WTC11 (cell line): ENCODE data around the gene USP13. TPM values are rescaled to one million over a fixed set of nuclear protein-coding genes. Genes with fewer than 3 reads are reported as not detected.

Experiments used
- ATAC-seq: fragments of 200-7000 bp; cut with Tn5 transposase; 2 replicates; pipeline ENCODE4 v1.10.0; 2021; ENCODE audit warnings: mild to moderate bottlenecking, moderate library complexity
- CTCF ChIA-PET: fragments of 300-600 bp; sonication (Branson Sonifier 250); formaldehyde crosslinking; loops from one replicate; lab custom pipeline; 2021; ENCODE audit warnings: antibody characterized with exemption; lab: Charles Lee
- POLR2A ChIA-PET: fragments of 350-600 bp; sonication (Branson Sonifier 250); formaldehyde crosslinking; loops from one replicate; lab custom pipeline; 2021; ENCODE audit warnings: antibody characterized with exemption; lab: Charles Lee
- DNase-seq: peaks from one replicate; pipeline ENCODE4 v3.0.0; 2021; ENCODE audit warnings: low spot score
- H3K27ac Mint-ChIP-seq: 2 replicates; pipeline ENCODE4 v1.8.0; 2021; ENCODE audit warnings: mixed read lengths
- H3K27me3 Mint-ChIP-seq: 2 replicates; pipeline ENCODE4 v1.8.0; 2021; ENCODE audit warnings: low read depth, mild to moderate bottlenecking, moderate library complexity, mixed read lengths
- H3K36me3 Mint-ChIP-seq: 2 replicates; pipeline ENCODE4 v1.8.0; 2021; ENCODE audit warnings: mixed read lengths
- H3K4me1 Mint-ChIP-seq: 2 replicates; pipeline ENCODE4 v1.8.0; 2022; ENCODE audit warnings: mixed read lengths
- H3K4me3 Mint-ChIP-seq: 2 replicates; pipeline ENCODE4 v1.8.0; 2021; ENCODE audit warnings: mild to moderate bottlenecking, moderate library complexity, mixed read lengths
- H3K9me3 Mint-ChIP-seq: 2 replicates; pipeline ENCODE4 v1.8.0; 2021; ENCODE audit warnings: mixed read lengths
- ATF1 ChIP-seq: sonication (generic); formaldehyde crosslinking; IDR thresholded peaks from 2 replicates; pipeline ENCODE4 v1.8.1; 2023; ENCODE audit warnings: mild to moderate bottlenecking, moderate library complexity, missing genetic modification reagents
- HMGA2 ChIP-seq: fragments of 250-450 bp; sonication (Bioruptor Pico); IDR thresholded peaks from 2 replicates; pipeline ENCODE4 v1.4.0; 2021; ENCODE audit warnings: mild to moderate bottlenecking, moderate library complexity
- JAZF1 ChIP-seq: fragments of 250-450 bp; sonication (Bioruptor Pico); IDR thresholded peaks from 2 replicates; pipeline ENCODE4 v1.9.0; 2021; ENCODE audit warnings: moderate library complexity, mild to moderate bottlenecking, inconsistent platforms
- MXD4 ChIP-seq: fragments of 250-450 bp; sonication (Bioruptor Pico); IDR thresholded peaks from 2 replicates; pipeline ENCODE4 v1.8.0; 2021; ENCODE audit warnings: mild to moderate bottlenecking, moderate library complexity, borderline replicate concordance
- NFYB ChIP-seq: sonication (generic); formaldehyde crosslinking; conservative IDR thresholded peaks from 2 replicates; pipeline ENCODE4 v1.8.0; 2022; ENCODE audit warnings: low read depth, missing genetic modification reagents
- RELA ChIP-seq: sonication (generic); formaldehyde crosslinking; IDR thresholded peaks from 2 replicates; pipeline ENCODE4 v1.8.1; 2022; ENCODE audit warnings: missing genetic modification reagents, mild to moderate bottlenecking, borderline replicate concordance
- RORB ChIP-seq: fragments of 250-450 bp; sonication (Bioruptor Pico); IDR thresholded peaks from 2 replicates; pipeline ENCODE4 v1.9.0; 2021; ENCODE audit warnings: mild to moderate bottlenecking
- SMAD4 ChIP-seq: sonication (generic); formaldehyde crosslinking; IDR thresholded peaks from 2 replicates; pipeline ENCODE4 v1.8.0; 2022; ENCODE audit warnings: mild to moderate bottlenecking, missing genetic modification reagents
- SOX15 ChIP-seq: fragments of 250-450 bp; sonication (Bioruptor Pico); IDR thresholded peaks from 2 replicates; pipeline ENCODE4 v1.9.0; 2021; ENCODE audit warnings: mild to moderate bottlenecking
- TEAD1 ChIP-seq: sonication (generic); formaldehyde crosslinking; IDR thresholded peaks from 2 replicates; pipeline ENCODE4 v1.8.0; 2022; ENCODE audit warnings: mild to moderate bottlenecking, missing genetic modification reagents
- ZBTB21 ChIP-seq: sonication (generic); formaldehyde crosslinking; IDR thresholded peaks from 2 replicates; pipeline ENCODE4 v1.8.1; 2023; ENCODE audit warnings: mild to moderate bottlenecking, missing genetic modification reagents, borderline replicate concordance
- ZNF263 ChIP-seq: sonication (generic); formaldehyde crosslinking; IDR thresholded peaks from 2 replicates; pipeline ENCODE4 v1.8.1; 2022; ENCODE audit warnings: low read depth, mild to moderate bottlenecking, moderate library complexity, missing genetic modification reagents
- ZNF416 ChIP-seq: fragments of 250-450 bp; sonication (Bioruptor Pico); IDR thresholded peaks from 2 replicates; pipeline ENCODE4 v1.9.0; 2021; ENCODE audit warnings: mild to moderate bottlenecking, inconsistent platforms
- total RNA-seq: library from RNA; stranded (reverse); gene quantifications from 3 replicates; pipeline ENCODE4 v1.2.3, GENCODE V29; 2021
- TF ChIP-seq, protein P1 (sequence below): sonication (generic); formaldehyde crosslinking; IDR thresholded peaks from 2 replicates; pipeline ENCODE4 v1.8.0; 2023; ENCODE audit warnings: missing genetic modification reagents
- TF ChIP-seq, protein P2 (sequence below): sonication (generic); formaldehyde crosslinking; IDR thresholded peaks from 2 replicates; pipeline ENCODE4 v1.8.0; 2023; ENCODE audit warnings: mild to moderate bottlenecking, missing genetic modification reagents
- TF ChIP-seq, protein P3 (sequence below): sonication (generic); formaldehyde crosslinking; IDR thresholded peaks from 2 replicates; pipeline ENCODE4 v1.8.1; 2022; ENCODE audit warnings: mild to moderate bottlenecking, moderate library complexity, missing genetic modification reagents
- TF ChIP-seq, protein P4 (sequence below): fragments of 250-450 bp; sonication (Bioruptor Pico); IDR thresholded peaks from 2 replicates; pipeline ENCODE4 v1.9.0; 2021; ENCODE audit warnings: moderate library complexity, mild to moderate bottlenecking, inconsistent platforms, borderline replicate concordance
- TF ChIP-seq, protein P5 (sequence below): fragments of 250-450 bp; sonication (Bioruptor Pico); IDR thresholded peaks from 2 replicates; pipeline ENCODE4 v2.1.2; 2022; ENCODE audit warnings: mild to moderate bottlenecking, moderate library complexity
- TF ChIP-seq, protein P6 (sequence below): sonication (generic); formaldehyde crosslinking; conservative IDR thresholded peaks from 2 replicates; pipeline ENCODE4 v1.8.1; 2022; ENCODE audit warnings: mild to moderate bottlenecking, missing genetic modification reagents
- TF ChIP-seq, protein P7 (sequence below): sonication (generic); formaldehyde crosslinking; IDR thresholded peaks from 2 replicates; pipeline ENCODE4 v1.8.1; 2022; ENCODE audit warnings: mild to moderate bottlenecking, missing genetic modification reagents, moderate library complexity, borderline replicate concordance
- TF ChIP-seq, protein P8 (sequence below): sonication (generic); formaldehyde crosslinking; IDR thresholded peaks from 2 replicates; pipeline ENCODE4 v1.8.1; 2023; ENCODE audit warnings: mild to moderate bottlenecking, missing genetic modification reagents

The USP13 gene
- total RNA-seq, 1 experiment from 2014 or later = 26.8 TPM

DNA sequence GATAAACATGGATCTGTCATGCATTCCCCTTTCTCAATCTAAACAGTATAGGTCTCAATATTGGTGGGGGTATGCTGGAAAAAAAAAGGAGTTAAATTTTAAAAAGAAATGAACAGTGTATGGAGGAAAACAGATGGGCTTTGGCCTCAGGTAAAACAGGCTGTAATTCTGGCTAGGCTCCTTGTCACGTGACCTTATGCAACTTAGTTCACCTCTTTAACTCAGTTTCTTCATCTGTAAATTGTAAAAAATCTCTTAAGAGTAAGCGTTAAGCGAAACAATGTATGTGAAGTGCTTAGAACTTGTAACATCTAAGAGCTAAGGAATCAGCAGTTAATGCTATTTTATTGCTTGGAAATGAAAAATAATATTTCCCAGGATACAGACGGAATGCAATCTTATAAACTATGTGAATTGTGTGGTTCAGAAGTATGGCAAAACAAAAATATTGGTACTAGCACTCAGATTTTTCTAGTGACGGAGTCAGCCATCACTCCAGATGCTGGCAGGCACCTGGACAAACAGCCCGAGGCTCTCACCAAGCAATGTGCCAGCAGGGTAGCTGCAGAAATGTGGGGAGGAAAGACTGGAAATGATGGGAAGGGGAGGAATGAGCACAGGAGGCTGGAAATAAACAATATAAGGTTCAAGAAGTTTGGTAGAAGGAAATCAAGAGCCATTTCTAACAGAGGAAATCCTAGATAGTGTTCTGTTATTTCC is 172.8 kb downstream of the USP13 start:
- ChIA-PET POLR2A (no interaction called here), CTCF (interaction anchor here (1.0 to 2.3 kb wide), 3 partner anchors 14 to 57 kb away, joined by 4 to 7 read pairs (median 4); no protein-coding TSS in a partner anchor)
- H3K27me3 Mint-ChIP-seq = no peaks in the 10 kb centered on the region
- ATAC-seq = peak; percentile 57
- TF ChIP-seq, protein P1, sequence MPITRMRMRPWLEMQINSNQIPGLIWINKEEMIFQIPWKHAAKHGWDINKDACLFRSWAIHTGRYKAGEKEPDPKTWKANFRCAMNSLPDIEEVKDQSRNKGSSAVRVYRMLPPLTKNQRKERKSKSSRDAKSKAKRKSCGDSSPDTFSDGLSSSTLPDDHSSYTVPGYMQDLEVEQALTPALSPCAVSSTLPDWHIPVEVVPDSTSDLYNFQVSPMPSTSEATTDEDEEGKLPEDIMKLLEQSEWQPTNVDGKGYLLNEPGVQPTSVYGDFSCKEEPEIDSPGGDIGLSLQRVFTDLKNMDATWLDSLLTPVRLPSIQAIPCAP (CRISPR knock-in tag) = no peak
- TF ChIP-seq ATF1 (CRISPR knock-in tag) (no peak), JAZF1 (CRISPR knock-in tag) (no peak), SMAD4 (CRISPR knock-in tag) (no peak), RORB (CRISPR knock-in tag) (no peak), RELA (no peak), ZNF263 (no peak), TEAD1 (no peak), ZNF416 (no peak)
- TF ChIP-seq, protein P2, sequence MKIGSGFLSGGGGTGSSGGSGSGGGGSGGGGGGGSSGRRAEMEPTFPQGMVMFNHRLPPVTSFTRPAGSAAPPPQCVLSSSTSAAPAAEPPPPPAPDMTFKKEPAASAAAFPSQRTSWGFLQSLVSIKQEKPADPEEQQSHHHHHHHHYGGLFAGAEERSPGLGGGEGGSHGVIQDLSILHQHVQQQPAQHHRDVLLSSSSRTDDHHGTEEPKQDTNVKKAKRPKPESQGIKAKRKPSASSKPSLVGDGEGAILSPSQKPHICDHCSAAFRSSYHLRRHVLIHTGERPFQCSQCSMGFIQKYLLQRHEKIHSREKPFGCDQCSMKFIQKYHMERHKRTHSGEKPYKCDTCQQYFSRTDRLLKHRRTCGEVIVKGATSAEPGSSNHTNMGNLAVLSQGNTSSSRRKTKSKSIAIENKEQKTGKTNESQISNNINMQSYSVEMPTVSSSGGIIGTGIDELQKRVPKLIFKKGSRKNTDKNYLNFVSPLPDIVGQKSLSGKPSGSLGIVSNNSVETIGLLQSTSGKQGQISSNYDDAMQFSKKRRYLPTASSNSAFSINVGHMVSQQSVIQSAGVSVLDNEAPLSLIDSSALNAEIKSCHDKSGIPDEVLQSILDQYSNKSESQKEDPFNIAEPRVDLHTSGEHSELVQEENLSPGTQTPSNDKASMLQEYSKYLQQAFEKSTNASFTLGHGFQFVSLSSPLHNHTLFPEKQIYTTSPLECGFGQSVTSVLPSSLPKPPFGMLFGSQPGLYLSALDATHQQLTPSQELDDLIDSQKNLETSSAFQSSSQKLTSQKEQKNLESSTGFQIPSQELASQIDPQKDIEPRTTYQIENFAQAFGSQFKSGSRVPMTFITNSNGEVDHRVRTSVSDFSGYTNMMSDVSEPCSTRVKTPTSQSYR = no peak
- TF ChIP-seq, protein P3, sequence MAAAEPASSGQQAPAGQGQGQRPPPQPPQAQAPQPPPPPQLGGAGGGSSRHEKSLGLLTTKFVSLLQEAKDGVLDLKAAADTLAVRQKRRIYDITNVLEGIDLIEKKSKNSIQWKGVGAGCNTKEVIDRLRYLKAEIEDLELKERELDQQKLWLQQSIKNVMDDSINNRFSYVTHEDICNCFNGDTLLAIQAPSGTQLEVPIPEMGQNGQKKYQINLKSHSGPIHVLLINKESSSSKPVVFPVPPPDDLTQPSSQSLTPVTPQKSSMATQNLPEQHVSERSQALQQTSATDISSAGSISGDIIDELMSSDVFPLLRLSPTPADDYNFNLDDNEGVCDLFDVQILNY (CRISPR knock-in tag) = no peak
- TF ChIP-seq, protein P4, sequence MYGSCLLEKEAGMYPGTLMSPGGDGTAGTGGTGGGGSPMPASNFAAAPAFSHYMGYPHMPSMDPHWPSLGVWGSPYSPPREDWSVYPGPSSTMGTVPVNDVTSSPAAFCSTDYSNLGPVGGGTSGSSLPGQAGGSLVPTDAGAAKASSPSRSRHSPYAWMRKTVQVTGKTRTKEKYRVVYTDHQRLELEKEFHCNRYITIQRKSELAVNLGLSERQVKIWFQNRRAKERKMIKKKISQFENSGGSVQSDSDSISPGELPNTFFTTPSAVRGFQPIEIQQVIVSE (CRISPR knock-in tag) = no peak
- TF ChIP-seq, protein P5, sequence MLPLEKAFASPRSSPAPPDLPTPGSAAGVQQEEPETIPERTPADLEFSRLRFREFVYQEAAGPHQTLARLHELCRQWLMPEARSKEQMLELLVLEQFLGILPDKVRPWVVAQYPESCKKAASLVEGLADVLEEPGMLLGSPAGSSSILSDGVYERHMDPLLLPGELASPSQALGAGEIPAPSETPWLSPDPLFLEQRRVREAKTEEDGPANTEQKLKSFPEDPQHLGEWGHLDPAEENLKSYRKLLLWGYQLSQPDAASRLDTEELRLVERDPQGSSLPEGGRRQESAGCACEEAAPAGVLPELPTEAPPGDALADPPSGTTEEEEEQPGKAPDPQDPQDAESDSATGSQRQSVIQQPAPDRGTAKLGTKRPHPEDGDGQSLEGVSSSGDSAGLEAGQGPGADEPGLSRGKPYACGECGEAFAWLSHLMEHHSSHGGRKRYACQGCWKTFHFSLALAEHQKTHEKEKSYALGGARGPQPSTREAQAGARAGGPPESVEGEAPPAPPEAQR = no peak
- TF ChIP-seq, protein P6, sequence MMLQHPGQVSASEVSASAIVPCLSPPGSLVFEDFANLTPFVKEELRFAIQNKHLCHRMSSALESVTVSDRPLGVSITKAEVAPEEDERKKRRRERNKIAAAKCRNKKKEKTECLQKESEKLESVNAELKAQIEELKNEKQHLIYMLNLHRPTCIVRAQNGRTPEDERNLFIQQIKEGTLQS (CRISPR knock-in tag) = no peak
- TF ChIP-seq, protein P7, sequence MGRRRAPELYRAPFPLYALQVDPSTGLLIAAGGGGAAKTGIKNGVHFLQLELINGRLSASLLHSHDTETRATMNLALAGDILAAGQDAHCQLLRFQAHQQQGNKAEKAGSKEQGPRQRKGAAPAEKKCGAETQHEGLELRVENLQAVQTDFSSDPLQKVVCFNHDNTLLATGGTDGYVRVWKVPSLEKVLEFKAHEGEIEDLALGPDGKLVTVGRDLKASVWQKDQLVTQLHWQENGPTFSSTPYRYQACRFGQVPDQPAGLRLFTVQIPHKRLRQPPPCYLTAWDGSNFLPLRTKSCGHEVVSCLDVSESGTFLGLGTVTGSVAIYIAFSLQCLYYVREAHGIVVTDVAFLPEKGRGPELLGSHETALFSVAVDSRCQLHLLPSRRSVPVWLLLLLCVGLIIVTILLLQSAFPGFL (CRISPR knock-in tag) = no peak
- DNase-seq = peak; percentile 15
- peaks cover 32% of the 10 kb centered on the region for H3K4me1 Mint-ChIP-seq
- no peaks in the 10 kb centered on the region for H3K9me3 Mint-ChIP-seq
- no peaks in the 10 kb centered on the region for H3K36me3 Mint-ChIP-seq
- H3K4me3 Mint-ChIP-seq = peak overlapping the region; percentile 7; the same call in 1 of the 2 replicates
- H3K27ac Mint-ChIP-seq = peak overlapping the region; percentile 39; the same call in 1 of the 2 replicates

DNA sequence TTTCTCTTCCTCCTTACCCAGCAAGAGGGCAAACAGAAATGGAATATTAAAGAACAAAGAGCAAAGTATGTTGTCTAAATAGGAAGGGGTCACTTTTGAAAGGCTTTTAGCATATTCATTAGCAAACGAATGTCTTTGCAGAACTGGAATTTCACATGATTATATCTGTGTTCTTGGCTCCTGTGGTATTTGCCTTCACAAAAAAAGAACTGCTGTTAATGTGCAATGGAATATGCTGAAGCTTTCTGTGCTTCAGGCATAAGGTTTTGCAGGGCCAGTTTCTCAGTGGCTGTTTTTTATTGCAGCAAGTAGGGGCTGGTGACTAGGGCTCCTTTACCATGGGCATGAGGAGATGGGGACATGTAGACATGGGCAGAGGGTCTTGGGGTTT is 173.4 kb downstream of the USP13 start:
- DNase-seq = no peak
- ChIA-PET POLR2A (no interaction called here), CTCF (interaction anchor here (1.1 to 2.3 kb wide), 3 partner anchors 26 to 58 kb away, joined by 4 to 7 read pairs (median 5); no protein-coding TSS in a partner anchor)
- Mint-ChIP-seq H3K27me3 (no peaks in the 10 kb centered on the region), H3K9me3 (no peaks in the 10 kb centered on the region), H3K4me1 (peaks cover 32% of the 10 kb centered on the region), H3K27ac (peak overlapping the region; percentile 39), H3K4me3 (peak overlapping the region; percentile 7; the same call in 1 of the 2 replicates), H3K36me3 (no peaks in the 10 kb centered on the region)
- ATAC-seq = 0 out of 2 replicates have a peak, but pooled peaks have one; percentile 18
- TF ChIP-seq SOX15 (CRISPR knock-in tag) (no peak), ATF1 (CRISPR knock-in tag) (no peak), HMGA2 (no peak), SMAD4 (CRISPR knock-in tag) (no peak), ZBTB21 (no peak), NFYB (no peak), MXD4 (no peak)
- TF ChIP-seq, protein P5 = no peak
- TF ChIP-seq, protein P8, sequence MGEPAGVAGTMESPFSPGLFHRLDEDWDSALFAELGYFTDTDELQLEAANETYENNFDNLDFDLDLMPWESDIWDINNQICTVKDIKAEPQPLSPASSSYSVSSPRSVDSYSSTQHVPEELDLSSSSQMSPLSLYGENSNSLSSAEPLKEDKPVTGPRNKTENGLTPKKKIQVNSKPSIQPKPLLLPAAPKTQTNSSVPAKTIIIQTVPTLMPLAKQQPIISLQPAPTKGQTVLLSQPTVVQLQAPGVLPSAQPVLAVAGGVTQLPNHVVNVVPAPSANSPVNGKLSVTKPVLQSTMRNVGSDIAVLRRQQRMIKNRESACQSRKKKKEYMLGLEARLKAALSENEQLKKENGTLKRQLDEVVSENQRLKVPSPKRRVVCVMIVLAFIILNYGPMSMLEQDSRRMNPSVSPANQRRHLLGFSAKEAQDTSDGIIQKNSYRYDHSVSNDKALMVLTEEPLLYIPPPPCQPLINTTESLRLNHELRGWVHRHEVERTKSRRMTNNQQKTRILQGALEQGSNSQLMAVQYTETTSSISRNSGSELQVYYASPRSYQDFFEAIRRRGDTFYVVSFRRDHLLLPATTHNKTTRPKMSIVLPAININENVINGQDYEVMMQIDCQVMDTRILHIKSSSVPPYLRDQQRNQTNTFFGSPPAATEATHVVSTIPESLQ (CRISPR knock-in tag) = no peak
